Putamen (tissue), 1 donor: ENCODE measurements around the gene RNF187.
"Not testable (repeated sequence)": the region's sequence is repeated elsewhere in the genome, so short reads cannot be mapped to it uniquely, and the experiment has no call there.

Experiments
- DNase-seq: peaks from one replicate; pipeline ENCODE4 v3.0.0-alpha.2; 2016; ENCODE audit warnings: low spot score

The RNF187 gene

DNA sequence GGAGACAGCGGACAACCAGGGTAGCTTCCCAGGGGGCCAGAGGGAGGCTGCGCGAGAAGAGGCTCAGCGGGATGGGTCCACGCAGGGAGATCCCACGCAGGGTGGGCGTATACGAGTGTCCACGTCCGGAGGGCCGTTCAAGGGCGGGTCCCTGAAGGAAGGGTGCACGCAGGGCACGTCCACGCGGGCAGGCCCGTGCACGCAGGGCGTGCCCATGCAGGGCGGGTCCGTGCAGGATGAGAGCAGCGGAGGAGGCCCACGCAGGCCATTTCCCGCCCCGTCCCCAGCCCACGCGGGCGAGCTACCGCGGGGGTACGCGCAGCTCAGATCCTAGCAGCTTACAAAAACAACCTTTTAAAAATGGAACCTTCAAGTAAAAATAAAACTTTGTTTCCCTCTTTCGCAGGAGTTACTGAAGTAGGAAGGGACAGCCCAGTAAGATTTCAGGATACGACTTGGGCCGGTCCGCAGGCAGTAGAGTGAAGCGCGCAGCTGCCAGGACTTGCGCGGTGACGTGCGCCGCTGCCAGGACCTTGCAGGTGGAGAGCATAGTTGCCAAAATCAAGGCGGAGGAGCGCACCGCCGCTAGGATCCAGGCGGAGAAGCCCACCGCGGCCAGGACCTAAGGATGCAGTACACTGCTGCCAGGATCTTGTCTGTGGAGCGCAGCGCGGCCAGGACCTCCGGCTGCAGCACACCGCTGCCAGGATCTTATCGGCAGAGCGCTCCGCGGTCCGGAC is 416 bp upstream of the RNF187 start:
- DNase-seq, result peak; percentile 86

DNA sequence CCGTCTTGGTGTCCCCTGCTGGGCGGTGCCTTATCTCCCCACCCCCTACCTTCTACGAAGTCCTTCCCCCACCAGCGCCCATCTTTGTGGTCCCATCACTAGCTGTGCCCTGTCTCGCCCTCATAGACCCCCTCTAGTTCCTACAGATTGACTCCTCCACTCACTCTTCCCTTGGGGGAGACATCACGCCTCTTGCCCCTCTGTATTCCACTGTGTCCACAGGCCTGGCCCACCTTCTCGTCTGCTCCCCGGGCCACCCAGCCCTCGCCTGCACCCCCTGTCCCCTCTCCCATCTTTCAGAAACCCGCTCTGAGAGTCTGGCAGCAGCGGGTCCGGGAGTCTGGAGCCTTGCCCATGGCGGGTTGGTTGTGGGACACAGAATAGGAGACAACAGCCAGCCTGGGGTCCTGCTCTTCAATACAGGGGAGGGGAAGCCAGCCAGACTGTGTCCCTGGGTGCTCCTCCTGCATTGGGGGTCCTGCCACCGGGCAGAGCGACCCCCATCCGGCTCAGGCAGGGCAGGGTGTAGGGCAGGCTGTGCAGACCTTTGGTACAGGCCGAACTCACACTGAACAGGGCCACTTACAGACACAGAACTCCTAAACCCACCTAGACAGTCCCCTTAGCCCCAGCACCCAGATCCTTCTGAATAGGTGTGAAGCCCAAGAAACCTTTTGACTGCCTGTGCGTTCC is 1.1 kb downstream of the RNF187 start:
- DNase-seq, result no peak

DNA sequence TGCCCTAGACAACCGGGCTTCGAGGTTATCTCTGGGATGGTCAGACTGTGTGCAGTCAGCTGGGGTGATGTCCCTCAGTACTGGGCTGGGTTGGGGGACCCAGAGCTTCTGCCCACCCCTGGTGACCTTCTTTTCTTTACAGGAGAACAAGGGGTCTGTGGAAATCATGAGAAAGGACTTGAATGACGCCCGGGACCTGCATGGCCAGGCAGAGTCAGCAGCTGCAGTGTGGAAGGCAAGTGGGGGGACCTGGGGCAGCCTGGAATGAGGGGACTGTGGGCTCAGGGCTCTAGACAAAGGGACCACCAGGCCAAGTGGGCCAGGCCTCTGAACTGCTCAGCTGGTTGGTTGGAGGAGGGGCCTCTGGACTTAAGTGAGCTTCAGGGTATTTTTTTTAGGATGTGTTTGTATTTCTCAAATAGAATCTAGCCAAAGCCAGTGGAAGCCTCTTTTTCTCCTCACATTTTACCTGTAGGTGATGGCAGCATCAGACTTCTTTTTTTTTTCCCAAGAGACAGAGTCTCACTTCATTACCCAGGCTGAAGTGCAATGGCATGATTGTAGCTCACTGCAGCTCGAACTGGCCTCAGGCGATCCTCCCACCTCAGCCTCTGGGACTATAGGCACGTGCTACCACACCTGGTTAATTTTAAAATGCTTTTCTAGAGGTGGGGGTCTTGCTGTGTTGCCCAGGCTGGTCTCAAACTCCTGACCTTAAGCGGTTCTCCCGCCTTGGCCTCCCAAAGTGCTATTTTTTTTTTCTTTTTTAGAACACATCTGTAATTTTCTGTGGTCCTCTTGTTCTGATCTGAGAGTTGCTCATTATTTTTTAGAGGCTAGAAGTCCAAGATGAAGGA is 1.9 kb downstream of the RNF187 start:
- DNase-seq, result no peak

DNA sequence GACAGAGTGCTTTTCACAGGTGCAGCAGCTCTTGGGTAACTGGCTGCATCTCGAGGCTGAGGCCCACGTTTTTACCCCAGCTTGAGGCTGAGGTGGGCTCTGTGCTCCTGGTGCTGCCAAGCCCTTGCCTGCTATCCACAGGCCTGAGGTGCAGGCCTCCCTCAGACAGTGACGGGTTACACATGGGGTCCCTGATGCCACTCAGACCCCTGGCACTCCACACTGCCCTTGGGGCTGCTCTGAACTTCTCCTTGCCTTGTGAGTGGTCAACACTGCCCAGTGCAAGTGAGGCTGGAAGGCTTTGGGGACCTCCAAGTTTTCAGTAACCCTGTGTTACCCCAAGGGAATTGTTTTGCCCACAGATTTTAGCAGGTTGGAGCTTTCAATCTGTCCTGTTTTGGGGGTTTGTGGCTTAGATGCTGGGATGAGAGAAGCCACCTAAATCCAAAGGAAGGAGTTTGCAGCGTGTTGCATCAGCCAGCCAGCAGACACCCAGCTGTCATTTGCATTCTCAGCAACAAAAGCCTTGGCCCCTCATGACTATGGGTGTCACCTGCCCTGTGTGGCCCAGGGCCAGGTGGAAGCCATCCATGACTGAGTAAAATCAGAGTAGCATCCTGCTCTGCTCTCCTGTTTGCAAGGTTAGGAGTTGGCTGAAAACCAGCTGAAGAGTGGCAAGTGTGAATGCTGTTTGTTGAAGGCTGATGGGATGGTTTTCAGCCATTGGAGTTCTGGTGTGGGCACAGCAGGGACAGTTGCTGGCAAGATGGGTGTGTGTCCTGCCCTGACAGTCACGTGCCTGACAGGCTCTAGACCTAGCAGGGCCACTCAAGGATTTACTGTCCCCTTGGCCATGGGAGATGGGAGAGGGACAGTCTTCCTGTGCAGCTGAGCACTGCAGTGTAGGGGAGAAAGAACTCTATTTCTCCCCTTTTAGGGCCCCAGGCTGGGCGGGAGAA is 3.2 kb downstream of the RNF187 start:
- DNase-seq, result no peak

DNA sequence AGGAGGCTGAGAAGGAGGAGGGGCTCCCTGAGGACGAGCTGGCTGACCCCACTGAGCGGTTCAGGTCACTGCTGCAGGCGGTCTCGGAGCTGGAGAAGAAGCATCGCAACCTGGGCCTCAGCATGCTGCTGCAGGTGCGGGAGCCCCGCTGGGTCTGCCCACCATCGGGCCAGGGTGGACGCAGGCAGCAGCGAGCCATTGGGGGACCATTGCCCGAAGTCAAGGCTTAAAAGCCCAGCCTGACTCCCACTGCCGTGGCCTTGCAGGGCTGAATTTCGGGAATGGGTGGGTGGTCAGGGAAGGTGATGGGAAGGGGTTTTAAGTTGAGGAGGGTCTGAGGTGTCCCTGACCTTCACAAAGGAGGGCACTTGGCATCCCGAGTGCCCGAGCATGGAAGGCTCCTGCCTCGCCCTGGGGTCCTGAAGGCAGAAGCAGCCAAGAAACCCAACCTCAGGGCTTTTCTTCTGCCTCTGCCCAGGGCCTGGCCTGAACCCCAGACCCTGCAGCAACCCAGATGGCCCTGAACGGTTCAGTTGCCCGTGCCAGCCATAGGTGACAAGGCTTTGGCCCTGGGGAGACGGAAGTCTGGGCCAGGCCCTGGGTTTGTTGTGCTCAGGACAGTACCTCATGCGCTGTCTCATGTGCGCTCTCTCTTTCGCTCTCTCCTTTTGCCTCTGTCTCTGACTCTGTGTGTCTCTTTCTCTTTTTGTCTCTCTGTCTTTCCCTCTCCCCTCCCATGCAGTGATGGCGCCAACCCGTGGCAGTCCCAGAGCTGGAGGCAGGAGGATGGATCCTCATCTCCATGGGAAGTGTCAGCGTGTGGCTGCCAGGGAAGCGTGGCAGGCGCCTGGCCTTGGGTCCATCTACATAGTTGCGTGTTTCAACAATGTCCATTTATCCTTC is 6.2 kb downstream of the RNF187 start:
- DNase-seq, result no peak

DNA sequence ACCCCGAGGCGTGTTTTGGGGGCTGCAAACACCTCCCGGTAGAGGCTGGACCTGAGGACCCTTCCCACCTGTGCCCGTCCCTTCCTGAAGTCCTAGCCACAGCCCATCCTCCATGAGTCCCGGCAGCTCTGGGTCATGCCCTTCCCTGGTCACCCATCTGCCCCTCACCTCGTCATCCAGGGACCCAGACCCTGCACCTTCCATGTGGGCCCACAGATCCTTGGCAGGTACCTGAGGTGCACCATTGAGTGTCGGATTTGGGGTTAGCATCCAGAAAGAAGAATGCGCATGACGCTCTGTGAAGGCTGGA is 6.8 kb downstream of the RNF187 start:
- DNase-seq, result no peak

DNA sequence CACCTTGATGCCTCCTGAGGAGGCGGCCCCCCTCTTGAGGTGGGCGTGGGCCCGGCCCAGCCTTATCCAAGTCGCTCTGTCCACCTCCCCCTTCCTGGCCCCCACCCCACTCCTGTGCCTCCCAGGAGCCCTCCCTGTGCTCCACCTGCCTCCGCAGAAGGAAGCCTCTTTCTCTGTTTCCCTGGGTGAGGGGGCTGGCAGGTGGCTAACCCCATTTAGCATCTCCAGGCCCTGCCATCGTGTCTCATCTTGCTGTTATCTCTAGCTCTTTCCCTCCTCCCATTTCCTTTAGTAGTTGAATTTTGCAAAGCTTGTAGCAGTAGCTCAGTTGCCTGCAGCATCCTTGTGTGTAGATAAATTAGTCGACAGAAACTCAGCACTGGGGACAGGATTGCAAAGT is 7.2 kb downstream of the RNF187 start:
- peak; percentile 42 for DNase-seq

DNA sequence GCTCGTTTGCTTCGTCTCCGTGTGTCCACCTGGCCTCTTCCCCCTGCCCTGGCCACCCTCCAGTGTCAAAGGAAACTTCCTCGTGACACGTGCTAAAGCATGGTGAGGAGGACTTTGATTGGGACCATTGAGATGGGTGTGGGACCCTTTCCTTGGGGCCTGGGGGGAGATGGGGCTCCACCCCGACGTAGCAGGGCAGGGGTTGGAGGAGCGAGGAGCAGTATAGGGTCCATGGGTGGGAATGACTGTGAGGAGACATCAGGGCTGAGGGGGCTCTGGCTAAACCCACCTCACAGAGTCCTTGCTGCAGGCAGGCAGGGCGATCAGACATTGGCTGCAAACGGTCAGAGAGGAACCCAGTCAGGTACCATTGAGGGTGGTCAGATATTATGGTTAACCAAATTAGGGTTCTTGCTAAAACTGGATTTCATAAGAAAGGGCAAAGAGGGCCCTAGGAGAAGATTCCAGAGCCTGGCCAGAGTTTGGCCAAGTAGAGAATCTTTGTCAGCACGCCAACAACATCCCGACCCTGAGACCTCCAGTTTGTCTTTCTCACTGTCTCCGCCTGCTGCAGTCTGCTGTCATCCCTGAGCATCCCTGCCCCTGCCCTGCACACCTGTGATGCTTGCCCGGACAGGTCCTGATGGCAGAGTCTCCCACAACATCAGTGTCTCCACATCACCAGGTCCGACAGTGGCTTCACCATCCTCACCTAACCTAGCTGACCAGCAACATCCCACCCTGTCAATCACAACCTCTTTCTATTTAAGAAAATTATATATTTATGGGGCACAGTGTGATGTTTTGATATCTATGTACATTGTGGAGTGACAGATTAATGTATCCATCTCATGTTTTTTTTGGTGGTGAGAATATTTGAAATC is 8.0 kb downstream of the RNF187 start:
- no peak for DNase-seq

DNA sequence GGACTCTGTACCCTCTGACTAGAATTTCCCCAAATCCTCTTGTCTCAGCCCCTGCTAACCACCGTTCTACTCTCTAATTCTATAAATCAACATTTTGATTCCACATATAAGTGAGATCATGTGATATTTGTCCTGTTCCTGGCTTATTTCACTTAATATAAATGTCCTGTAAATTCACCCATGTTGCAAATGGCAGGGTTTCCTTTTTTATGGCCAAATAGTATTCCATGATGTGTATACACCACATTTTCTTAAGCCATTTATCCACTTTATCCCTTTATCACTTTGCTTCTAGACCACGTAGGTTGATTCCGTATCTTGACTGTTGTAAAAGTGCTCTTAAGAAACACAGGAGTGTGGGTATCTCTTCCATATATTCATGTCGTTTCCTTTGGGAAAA is 8.9 kb downstream of the RNF187 start:
- no peak for DNase-seq

DNA sequence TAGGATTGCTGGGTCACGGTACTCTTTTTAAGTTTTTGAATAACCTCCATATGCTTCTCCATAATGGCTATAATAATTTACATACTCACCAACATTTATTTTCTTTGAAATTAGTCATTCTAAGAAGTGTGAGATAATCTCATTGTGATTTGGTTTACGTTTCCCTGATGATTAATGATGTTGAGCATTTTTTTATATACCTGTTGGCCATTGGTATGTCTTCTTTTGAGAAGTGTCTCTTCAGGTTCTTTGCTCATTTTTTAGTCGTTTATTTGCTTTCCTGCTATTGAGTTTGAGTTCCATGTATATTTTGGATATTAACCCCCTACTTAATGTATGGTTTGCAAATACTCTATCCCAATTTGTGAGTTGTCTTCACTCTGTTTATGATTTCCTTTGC is 9.3 kb downstream of the RNF187 start:
- DNase-seq, result no peak

DNA sequence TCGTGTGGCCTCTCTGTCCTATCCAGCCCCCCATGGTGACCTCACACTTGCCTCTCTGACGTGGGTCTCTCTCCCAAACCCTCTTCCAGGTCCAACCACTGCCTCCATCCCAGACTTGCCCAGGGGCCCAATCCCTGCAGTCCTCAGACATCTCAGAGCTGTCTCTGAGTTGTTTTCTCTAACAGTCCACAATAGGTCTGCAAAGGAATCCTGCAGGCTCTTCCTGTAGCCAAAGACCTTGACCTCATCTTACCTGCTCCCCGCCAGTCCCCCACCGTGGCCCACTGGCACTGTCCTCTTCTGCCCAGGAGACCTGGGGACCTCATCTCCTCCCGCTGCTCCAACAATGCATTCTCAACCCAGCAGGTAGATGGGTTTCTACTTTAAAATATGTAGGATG is 10.0 kb downstream of the RNF187 start:
- DNase-seq, result no peak

DNA sequence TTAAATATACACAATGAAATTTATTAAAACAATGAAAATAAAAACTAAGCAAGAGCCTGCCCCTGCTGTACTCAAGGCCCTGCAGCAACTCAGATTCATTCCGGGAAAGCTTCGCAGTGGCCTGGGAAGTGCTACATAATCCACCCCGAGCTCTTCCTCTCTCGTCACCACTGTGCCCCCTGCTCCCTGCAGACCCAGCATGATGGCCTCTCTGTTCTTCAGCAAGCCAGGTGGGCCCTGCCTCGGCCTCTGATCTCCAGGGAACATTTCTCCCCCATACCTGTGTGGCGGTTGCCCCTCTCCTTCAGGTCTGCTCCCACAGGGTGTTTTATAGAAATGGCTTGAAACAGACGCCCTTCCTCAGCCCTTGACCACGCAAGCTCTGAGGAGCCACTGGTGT is 10.6 kb downstream of the RNF187 start:
- DNase-seq, result no peak

DNA sequence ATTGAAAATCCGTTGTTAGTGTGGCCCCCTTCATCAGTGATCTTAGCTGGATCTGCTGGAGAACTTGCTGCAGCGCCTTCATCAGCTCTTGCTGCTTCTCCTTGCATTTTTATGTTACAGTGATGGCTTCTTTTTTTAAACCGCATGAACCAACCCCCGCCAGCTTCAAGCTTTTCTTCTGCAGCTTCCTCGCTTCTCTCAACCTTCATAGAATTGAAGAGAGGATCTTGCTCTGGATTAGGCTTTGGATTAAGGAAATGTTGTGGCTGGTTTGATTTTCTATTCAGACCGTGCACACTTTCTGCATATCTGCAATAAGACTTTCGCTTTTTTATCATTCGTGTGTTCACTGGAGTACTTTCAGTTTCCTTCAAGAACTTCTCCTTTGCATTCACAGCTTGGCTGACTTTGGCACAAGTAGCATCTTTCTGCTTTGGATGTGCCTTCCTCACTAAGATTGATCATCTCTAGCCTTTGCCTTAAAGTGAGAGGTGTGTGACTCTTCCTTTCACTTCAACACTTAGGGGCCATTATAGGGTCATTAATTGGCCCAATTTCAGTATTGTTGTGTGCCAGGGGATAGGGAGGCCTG is 13.1 kb downstream of the RNF187 start:
- DNase-seq, result no peak

DNA sequence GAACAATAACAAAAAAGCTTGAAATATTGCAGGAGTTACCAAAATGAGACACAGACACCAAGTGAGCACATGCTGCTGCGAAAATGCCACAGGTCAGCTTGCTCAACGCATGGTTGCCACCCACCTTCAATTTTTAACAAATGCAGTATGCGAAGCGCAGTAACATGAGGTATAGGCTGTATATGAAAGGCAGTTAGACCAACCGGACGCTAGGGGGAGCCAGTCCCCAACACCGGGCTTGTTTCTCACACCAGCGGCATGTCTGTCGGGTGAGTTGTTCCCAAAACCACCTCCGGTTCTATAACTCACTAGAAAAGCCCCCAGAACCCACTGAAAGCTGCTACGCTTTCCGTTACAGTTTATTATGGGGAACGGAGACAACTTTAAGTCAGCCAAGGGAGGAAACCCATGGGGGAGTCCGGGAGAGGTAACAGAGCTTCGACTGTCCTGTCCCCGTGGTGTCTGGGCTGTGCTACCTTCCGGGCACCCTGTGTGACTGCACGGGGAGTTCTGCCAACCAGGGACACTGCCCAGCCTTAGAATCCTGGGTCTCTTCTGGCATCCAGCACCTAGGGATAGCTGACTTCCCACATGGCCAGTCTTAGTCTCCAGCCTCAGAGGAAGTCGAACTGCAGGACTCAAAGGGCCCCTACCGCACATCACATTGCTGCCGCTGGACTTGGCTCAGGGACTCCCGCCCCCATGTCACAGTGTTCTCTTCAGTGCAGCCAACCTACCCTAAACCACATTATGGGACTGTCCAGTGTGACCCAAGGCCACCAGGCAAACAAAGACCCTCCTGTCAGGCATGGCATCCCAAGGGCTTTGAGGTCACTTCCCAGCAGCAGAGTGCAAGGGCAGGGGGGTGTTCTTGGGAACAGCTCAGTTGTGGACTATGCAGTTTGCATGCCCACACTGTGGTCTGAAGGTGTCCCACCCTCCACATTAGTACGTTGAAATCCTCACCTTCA is 14.0 kb downstream of the RNF187 start:
- peak; percentile 77 for DNase-seq

DNA sequence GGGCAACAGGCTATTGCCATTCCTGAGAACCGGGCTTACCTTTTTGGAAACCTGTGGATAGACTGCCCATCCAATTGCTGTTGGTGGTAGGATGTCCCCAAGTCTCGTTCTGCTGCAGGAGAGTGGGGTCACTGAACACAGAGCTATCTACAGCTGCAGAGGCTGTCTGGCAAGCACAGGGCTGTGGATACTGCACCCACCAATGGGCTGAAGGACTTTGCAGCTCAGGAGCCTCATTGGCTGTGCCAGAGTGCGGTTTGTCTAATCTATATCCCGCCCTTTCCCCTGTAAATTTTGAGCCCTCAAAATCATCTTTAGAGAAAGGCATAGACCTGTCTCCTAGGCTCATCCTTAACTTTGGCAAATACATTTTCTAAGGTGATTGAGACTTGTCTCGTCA is 15.3 kb downstream of the RNF187 start:
- DNase-seq, result no peak

DNA sequence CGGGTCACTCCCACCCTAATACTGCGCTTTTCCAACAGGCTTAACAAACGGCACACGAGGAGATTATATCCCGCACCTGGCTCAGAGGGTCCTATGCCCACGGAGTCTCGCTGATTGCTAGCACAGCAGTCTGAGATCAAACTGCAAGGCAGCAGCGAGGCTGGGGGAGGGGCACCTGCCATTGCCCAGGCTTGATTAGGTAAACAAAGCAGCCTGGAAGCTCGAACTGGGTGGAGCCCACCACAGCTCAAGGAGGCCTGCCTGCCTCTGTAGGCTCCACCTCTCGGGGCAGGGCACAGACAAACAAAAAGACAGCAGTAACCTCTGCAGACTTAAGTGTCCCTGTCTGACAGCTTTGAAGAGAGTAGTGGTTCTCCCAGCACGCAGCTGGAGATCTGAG is 18.8 kb downstream of the RNF187 start:
- DNase-seq, result not testable (repeated sequence)

DNA sequence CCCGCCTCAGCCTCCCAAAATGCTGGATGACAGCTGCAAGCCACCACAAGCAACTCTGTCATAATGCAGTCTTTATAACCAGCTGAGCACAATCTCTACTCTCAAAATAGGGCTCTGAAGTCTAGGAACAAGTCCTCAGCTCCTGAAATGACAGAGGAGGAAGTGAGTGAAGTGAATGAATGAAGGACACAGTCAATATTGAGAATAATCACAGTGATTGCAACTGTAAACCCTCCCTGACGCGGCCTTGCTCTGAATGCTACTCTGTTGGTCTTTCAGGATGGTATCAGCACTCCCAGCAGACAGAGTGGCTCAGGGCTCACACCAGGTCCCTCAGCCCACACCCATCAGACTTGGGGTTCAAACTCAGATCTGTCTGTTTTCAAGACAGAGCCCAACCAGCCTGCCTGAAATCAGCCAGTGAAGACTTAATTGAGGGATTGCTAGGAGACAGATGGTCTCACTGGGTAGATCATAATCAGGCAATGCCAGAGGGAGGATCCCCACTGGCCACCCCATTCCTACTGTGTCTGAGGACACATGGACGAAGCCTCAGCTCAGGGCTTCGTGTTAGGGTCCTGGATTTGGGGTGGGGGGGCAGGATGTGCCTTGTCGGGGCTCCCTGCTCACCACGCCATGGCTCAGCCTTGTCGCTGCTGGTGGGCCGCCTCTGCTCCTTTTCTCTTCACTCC is 20.9 kb downstream of the RNF187 start:
- DNase-seq, result no peak
